Breast epithelium (tissue), 4 donors: ENCODE data around the gene MEX3C. TPM values are rescaled to one million over a fixed set of nuclear protein-coding genes. Genes with fewer than 3 reads are reported as not detected.

Experiments used
- DNase-seq, 2 donors: peaks; one replicate each; pipeline ENCODE4 v3.0.0-alpha.2; 2019; ENCODE audit warnings: low spot score in 2 of 2
- H3K27ac ChIP-seq, 2 donors: fragments of 200-600 bp; sonication (generic) in 1 of 2; one replicate each; pipeline ENCODE4 v1.5.1; 2016 to 2019; ENCODE audit warnings: mild to moderate bottlenecking in 1 of 2
- H3K27me3 ChIP-seq, 2 donors: fragments of 200-600 bp; sonication (generic) in 1 of 2; one replicate each; pipeline versions ENCODE4 v1.5.1 to v1.6.0; 2017 to 2019; ENCODE audit warnings: control low read depth in 1 of 2, mild to moderate bottlenecking in 1 of 2
- H3K36me3 ChIP-seq: fragments of 200-600 bp; one replicate; pipeline ENCODE4 v1.5.1; 2019
- H3K4me1 ChIP-seq, 2 donors: fragments of 200-600 bp; sonication (generic); one replicate each; pipeline ENCODE4 v1.5.1; 2016 to 2019; ENCODE audit warnings: control low read depth in 1 of 2
- H3K4me3 ChIP-seq, 3 donors: fragments of 200-600 bp; sonication (generic); 1 replicate in 2 of 3; 2 replicates in 1 of 3; pipeline ENCODE4 v1.5.1; 2016 to 2019; ENCODE audit warnings: mild to moderate bottlenecking in 3 of 3, moderate library complexity in 2 of 3
- H3K9me3 ChIP-seq, 2 donors: fragments of 200-600 bp; sonication (generic) in 1 of 2; one replicate each; pipeline ENCODE4 v1.5.1; 2016 to 2019; ENCODE audit warnings: control low read depth in 1 of 2
- POLR2A ChIP-seq: fragments of 450-650 bp; IDR thresholded peaks from one replicate; pipeline ENCODE4 v1.6.1; 2016; ENCODE audit warnings: antibody characterized with exemption, mild to moderate bottlenecking, moderate library complexity
- POLR2AphosphoS5 ChIP-seq, 3 donors: sonication (generic); formaldehyde crosslinking; IDR thresholded peaks; one replicate each; pipeline ENCODE4 v1.6.1; 2017; ENCODE audit warnings: antibody characterized with exemption in 3 of 3
- intact Hi-C: fragments of 100-400 bp; cut with DNase I; formaldehyde crosslinking; loops from one replicate; pipeline ENCODE4 v1.15.1; 2023; ENCODE audit warnings: low total_unique reads
- total RNA-seq, 3 donors: library from RNA; depleted of rRNA; stranded (reverse); fragments of >200 nt; gene quantifications; one replicate each; pipeline ENCODE4 v1.1.0, GENCODE V29; 2016
- TF ChIP-seq, protein P1 (sequence below), 3 donors: fragments of 450-650 bp; IDR thresholded peaks; one replicate each; pipeline ENCODE4 v1.5.1; 2016 to 2017; ENCODE audit warnings: antibody characterized with exemption in 3 of 3, mild to moderate bottlenecking in 3 of 3, moderate library complexity in 3 of 3

Gene MEX3C
- total RNA-seq, 3 donors from 2014 or later: 22.4 to 42.0 (median 29.2) TPM

DNA sequence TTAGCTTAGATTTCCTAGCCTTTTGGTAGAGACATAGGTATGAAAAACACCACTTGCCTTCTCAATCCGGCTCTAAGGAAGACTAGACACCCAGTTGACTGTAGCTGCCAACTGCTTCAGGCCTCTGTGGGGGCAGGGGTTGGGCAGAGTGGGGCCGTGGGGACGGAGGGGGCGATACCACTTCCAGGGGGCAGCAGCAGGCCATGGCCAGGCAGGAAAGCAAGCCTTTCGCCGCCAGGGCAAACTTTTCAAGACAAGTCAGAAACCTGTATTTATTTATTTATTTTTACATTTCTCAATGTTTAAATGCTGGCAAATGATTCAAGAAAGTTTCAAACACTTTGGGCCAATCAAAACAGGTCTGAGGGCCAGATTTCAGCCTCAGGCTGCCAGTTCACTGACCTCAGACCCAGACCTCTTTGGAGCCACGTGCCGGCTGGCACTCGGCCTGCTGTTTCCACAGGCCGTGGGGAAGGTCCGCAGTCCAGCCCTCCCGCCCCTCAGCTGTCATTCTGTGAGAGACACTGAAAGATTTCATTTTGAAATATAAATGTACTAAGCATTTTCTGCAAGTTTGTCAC, 63.8 kb downstream of the MEX3C start:
- no peaks in the 10 kb centered on the region for H3K27me3 ChIP-seq
- no peak overlapping the region for H3K4me3 ChIP-seq
- TF ChIP-seq POLR2AphosphoS5 (IDR thresholded peaks at IDR 0.05) (no peak), POLR2A (no peak)
- TF ChIP-seq, protein P1, sequence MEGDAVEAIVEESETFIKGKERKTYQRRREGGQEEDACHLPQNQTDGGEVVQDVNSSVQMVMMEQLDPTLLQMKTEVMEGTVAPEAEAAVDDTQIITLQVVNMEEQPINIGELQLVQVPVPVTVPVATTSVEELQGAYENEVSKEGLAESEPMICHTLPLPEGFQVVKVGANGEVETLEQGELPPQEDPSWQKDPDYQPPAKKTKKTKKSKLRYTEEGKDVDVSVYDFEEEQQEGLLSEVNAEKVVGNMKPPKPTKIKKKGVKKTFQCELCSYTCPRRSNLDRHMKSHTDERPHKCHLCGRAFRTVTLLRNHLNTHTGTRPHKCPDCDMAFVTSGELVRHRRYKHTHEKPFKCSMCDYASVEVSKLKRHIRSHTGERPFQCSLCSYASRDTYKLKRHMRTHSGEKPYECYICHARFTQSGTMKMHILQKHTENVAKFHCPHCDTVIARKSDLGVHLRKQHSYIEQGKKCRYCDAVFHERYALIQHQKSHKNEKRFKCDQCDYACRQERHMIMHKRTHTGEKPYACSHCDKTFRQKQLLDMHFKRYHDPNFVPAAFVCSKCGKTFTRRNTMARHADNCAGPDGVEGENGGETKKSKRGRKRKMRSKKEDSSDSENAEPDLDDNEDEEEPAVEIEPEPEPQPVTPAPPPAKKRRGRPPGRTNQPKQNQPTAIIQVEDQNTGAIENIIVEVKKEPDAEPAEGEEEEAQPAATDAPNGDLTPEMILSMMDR (IDR thresholded peaks at IDR 0.05): no peak
- intact Hi-C loops: no loop called here
- H3K4me1 ChIP-seq: no peaks in the 10 kb centered on the region
- no peak for DNase-seq
- no peaks in the 10 kb centered on the region for H3K9me3 ChIP-seq
- no peak overlapping the region for H3K27ac ChIP-seq
- H3K36me3 ChIP-seq: no peaks in the 10 kb centered on the region

DNA sequence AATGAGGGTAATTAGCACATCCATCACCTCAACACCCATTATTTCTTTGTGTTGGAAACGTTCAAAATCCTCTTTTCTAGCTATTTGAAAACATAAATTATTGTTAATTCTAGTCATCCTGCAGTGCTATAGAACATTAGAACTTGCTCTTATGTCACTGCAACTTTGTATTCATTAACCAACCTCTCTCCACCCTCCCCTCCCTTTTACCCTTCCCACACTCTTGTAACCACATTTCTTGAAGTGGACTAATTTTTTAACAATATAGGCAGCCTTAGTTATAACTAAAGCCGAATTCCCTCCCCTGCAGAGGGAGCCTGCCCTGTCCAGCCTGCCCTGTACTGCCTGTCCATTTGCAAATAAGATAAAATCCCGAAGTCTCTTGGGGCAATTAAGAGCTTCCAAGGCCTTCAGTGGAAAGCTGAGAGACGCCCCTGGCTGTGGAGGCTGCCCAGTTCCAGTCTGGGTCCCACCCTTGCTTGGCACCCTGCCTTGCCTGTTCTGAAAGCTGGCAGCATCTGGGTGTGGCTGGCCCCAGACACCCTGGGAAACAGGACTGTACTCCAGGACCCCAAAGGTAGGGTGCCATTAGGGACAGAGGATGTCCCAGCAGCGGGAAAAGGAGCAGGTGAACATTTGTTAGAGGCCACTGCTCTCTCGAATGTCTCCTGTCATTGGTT, 65.1 kb downstream of the MEX3C start:
- Histone ChIP-seq H3K36me3 (no peaks in the 10 kb centered on the region), H3K4me3 (no peak overlapping the region), H3K27me3 (no peaks in the 10 kb centered on the region), H3K27ac (no peak overlapping the region), H3K9me3 (no peaks in the 10 kb centered on the region), H3K4me1 (no peaks in the 10 kb centered on the region)
- TF ChIP-seq, protein P1 (IDR thresholded peaks at IDR 0.05): no peak
- TF ChIP-seq POLR2AphosphoS5 (IDR thresholded peaks at IDR 0.05) (no peak), POLR2A (no peak)
- intact Hi-C loops: no loop called here
- no peak for DNase-seq

DNA sequence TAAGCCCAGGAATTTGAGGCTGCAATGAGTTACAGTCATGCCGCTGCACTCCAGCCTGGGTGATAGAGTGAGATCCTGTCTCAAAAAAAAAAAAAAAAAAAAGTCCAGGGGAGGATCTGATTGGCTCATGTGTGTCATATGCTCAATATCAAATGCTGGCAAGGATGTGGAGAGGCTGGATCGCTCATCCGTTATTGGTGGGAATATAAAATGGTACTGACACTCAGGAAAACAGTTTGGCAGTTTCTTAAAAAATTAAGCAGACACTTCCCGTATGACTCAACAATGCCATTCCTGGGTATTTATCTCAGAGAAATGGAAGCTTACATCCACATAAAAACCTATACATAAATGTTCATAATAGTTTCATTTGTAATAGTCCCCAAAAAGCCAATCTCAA, 68.9 kb downstream of the MEX3C start:
- Histone ChIP-seq H3K4me3 (no peak overlapping the region), H3K27ac (no peak overlapping the region), H3K9me3 (no peaks in the 10 kb centered on the region), H3K27me3 (no peaks in the 10 kb centered on the region), H3K4me1 (no peaks in the 10 kb centered on the region), H3K36me3 (no peaks in the 10 kb centered on the region)
- intact Hi-C loops: no loop called here
- no peak for DNase-seq
- TF ChIP-seq POLR2AphosphoS5 (IDR thresholded peaks at IDR 0.05) (no peak), POLR2A (no peak)
- TF ChIP-seq, protein P1 (IDR thresholded peaks at IDR 0.05): no peak

DNA sequence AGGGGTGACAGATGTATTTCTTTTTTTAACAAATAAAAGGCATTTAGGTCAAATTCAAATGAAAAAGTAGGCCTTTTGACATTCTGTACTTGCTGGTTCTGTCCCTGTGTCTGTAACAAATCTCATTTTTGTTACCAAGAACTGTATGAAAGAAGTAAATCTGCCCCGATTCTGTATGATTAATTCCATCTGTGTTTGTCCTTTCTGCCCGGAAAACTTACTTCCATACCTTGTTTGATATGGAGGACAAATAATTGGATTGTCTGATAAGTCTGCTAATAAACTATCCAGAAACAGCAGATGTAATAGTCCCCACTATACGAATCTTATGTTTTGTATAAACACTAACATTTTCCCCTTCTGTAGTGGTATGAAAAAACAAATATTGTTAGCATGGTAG, 69.8 kb downstream of the MEX3C start:
- no peak for DNase-seq
- TF ChIP-seq, protein P1 (IDR thresholded peaks at IDR 0.05): no peak
- TF ChIP-seq POLR2AphosphoS5 (IDR thresholded peaks at IDR 0.05) (no peak), POLR2A (no peak)
- no peak overlapping the region for H3K27ac ChIP-seq
- H3K4me1 ChIP-seq: no peaks in the 10 kb centered on the region
- intact Hi-C loops: no loop called here
- H3K27me3 ChIP-seq: no peaks in the 10 kb centered on the region
- no peaks in the 10 kb centered on the region for H3K9me3 ChIP-seq
- no peak overlapping the region for H3K4me3 ChIP-seq
- H3K36me3 ChIP-seq: no peaks in the 10 kb centered on the region

DNA sequence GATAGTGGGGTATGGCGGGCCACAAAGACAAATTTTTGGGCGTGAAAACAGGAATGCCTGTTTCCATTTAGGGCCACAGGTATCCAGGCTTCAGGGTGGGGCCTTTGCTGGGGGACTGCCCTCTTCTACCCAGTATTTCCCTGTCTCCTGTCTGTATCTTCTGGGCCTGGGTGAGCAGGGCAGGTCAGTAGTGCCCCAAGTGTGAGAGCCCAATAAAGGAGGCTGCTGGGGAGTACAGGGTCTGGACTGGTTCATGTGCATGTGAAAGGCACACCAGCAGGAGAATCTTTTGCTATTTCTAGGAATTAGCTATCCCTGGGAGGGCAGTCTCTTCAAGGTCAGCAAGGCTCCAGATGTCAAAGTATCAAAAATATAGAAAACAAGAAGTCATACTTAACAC, 71.5 kb downstream of the MEX3C start:
- DNase-seq: no peak
- no peak overlapping the region for H3K4me3 ChIP-seq
- TF ChIP-seq POLR2A (no peak), POLR2AphosphoS5 (IDR thresholded peaks at IDR 0.05) (no peak)
- intact Hi-C loops: no loop called here
- no peaks in the 10 kb centered on the region for H3K9me3 ChIP-seq
- no peaks in the 10 kb centered on the region for H3K4me1 ChIP-seq
- H3K27me3 ChIP-seq: no peaks in the 10 kb centered on the region
- H3K36me3 ChIP-seq: no peaks in the 10 kb centered on the region
- no peak overlapping the region for H3K27ac ChIP-seq

Other genes with a start within 250 kb of the MEX3C start
- gene ELAC1, start 229.6 kb downstream of the MEX3C start, total RNA-seq: 1 to 10 TPM; 4.8 to 6.9 (median 5.8) TPM
- 100 to 1,000 TPM in 2 of 3 donors, 10 to 100 TPM in 1; 96.2 to 155 (median 102) TPM for gene SMAD4, start 167.5 kb downstream of the MEX3C start, total RNA-seq